SK-N-SH (cell line): Measurements from ENCODE around the gene SLC8A1. TPM values are rescaled to one million over a fixed set of nuclear protein-coding genes. Genes with fewer than 3 reads are reported as not detected.

Source experiments
- CTCF ChIA-PET: fragments of 300-600, 350-600 bp; formaldehyde crosslinking; extraction: SDS; loops from one replicate; lab custom pipeline; 2021; lab: Yijun Ruan, JAX
- POLR2A ChIA-PET: fragments of 350-600 bp; sonication (Branson Sonifier 250); formaldehyde crosslinking; extraction: SDS; loops from one replicate; lab custom pipeline; 2020; ENCODE audit warnings: antibody characterized with exemption, inconsistent platforms; lab: Yijun Ruan, JAX
- DNase-seq: peaks from one replicate; pipeline ENCODE4 v3.0.0; 2012
- H2AFZ ChIP-seq: fragments of 200-600 bp; sonication (generic); 2 replicates; pipeline ENCODE4 v1.8.1; 2016; ENCODE audit warnings: antibody characterized with exemption, mild to moderate bottlenecking, low read depth
- H3F3A ChIP-seq: fragments of 200-600 bp; sonication (generic); replicated peaks from 2 replicates; pipeline ENCODE3; 2016; ENCODE audit warnings: antibody characterized with exemption, mild to moderate bottlenecking; ENCODE audit not compliant: insufficient read depth
- H3K27ac ChIP-seq, 2 experiments: fragments of 200-500 bp in 1 of 2; fragments of 200-600 bp in 1 of 2; sonication (Bioruptor generic) in 1 of 2; sonication (generic), shearing (Covaris generic) in 1 of 2; 2 replicates each; pipeline versions ENCODE4 v1.5.1 to v1.6.1; 2014 to 2016; ENCODE audit warnings: low read depth in 2 of 2, inconsistent platforms in 1 of 2, low read length in 1 of 2, mild to moderate bottlenecking in 1 of 2, mixed read lengths in 1 of 2
- H3K27me3 ChIP-seq: fragments of 200-600 bp; sonication (generic), shearing (Covaris generic); 2 replicates; pipeline ENCODE4 v1.6.1; 2016; ENCODE audit warnings: mixed run types; ENCODE audit not compliant: insufficient read depth
- H3K36me3 ChIP-seq, 2 experiments: fragments of 200-500 bp in 1 of 2; fragments of 200-600 bp in 1 of 2; sonication (Bioruptor generic) in 1 of 2; sonication (generic) in 1 of 2; replicated peaks in 1 of 2; 2 replicates each; pipeline versions ENCODE3 to v1.5.1; 2014 to 2016; ENCODE audit warnings: low read length in 1 of 2, mild to moderate bottlenecking in 1 of 2; ENCODE audit not compliant: insufficient read depth in 2 of 2, control insufficient read depth in 1 of 2
- H3K4me1 ChIP-seq, 2 experiments: fragments of 200-500 bp in 1 of 2; fragments of 200-600 bp in 1 of 2; sonication (Bioruptor generic) in 1 of 2; sonication (generic), shearing (Covaris generic) in 1 of 2; 2 replicates each; pipeline versions ENCODE4 v1.5.1 to v1.6.1; 2014 to 2016; ENCODE audit warnings: low read depth in 1 of 2, low read length in 1 of 2, mixed run types in 1 of 2; ENCODE audit not compliant: insufficient read depth in 2 of 2, control insufficient read depth in 1 of 2
- H3K4me2 ChIP-seq: fragments of 200-600 bp; sonication (generic), shearing (Covaris generic); 2 replicates; pipeline ENCODE4 v1.6.1; 2017; ENCODE audit warnings: mixed run types
- H3K4me3 ChIP-seq, 2 experiments: fragments of 200-500 bp in 1 of 2; fragments of 200-600 bp in 1 of 2; sonication (Bioruptor generic) in 1 of 2; sonication (generic), shearing (Covaris generic) in 1 of 2; 2 replicates each; pipeline versions ENCODE4 v1.5.1 to v1.8.1; 2014 to 2016; ENCODE audit warnings: low read depth in 2 of 2, inconsistent platforms in 1 of 2, low read length in 1 of 2, mild to moderate bottlenecking in 1 of 2, mixed read lengths in 1 of 2, moderate library complexity in 1 of 2
- H3K79me2 ChIP-seq: fragments of 200-600 bp; sonication (generic); 2 replicates; pipeline ENCODE4 v1.8.1; 2017; ENCODE audit warnings: mild to moderate bottlenecking; ENCODE audit not compliant: insufficient read depth
- H3K9ac ChIP-seq: fragments of 200-600 bp; sonication (generic); 2 replicates; pipeline ENCODE4 v1.6.1; 2017; ENCODE audit warnings: mixed run types
- H3K9me2 ChIP-seq: fragments of 200-600 bp; sonication (generic); 2 replicates; pipeline ENCODE4 v1.6.1; 2017; ENCODE audit warnings: mixed run types
- H3K9me3 ChIP-seq: fragments of 200-600 bp; sonication (generic); 2 replicates; pipeline ENCODE4 v1.6.1; 2017; ENCODE audit warnings: mixed run types, mild to moderate bottlenecking, moderate library complexity
- H4K20me1 ChIP-seq: fragments of 200-600 bp; sonication (generic); 2 replicates; pipeline ENCODE4 v1.6.1; 2017; ENCODE audit warnings: mild to moderate bottlenecking, mixed run types; ENCODE audit not compliant: insufficient read depth
- CTCF ChIP-seq: fragments of 200-600 bp; sonication (generic); IDR thresholded peaks from 2 replicates; pipeline ENCODE4 v1.6.1; 2017; ENCODE audit warnings: antibody characterized with exemption, mild to moderate bottlenecking, moderate library complexity
- EP300 ChIP-seq, 2 experiments: IDR thresholded peaks; 2 replicates each; pipeline versions ENCODE4 v1.4.0 to v1.6.1; 2012; ENCODE audit warnings: borderline replicate concordance in 1 of 2, low read depth in 1 of 2, low read length in 1 of 2
- FOSL2 ChIP-seq: IDR thresholded peaks from 2 replicates; pipeline ENCODE4 v1.4.0; 2012; ENCODE audit warnings: low read depth, mild to moderate bottlenecking, moderate library complexity, borderline replicate concordance
- FOXJ3 ChIP-seq: sonication (generic); formaldehyde crosslinking; IDR thresholded peaks from 2 replicates; pipeline ENCODE4 v1.5.1; 2020; ENCODE audit warnings: mild to moderate bottlenecking, missing genetic modification reagents
- FOXM1 ChIP-seq: IDR thresholded peaks from 2 replicates; pipeline ENCODE4 v1.4.0; 2012; ENCODE audit warnings: low read depth, mild to moderate bottlenecking
- GATA2 ChIP-seq: sonication (generic); formaldehyde crosslinking; IDR thresholded peaks from 2 replicates; pipeline ENCODE4 v1.5.0; 2020; ENCODE audit warnings: mild to moderate bottlenecking, missing genetic modification reagents
- IRF3 ChIP-seq: fragments of 150-350 bp; IDR thresholded peaks from 2 replicates; pipeline ENCODE4 v1.6.1; 2016; ENCODE audit warnings: mild to moderate bottlenecking, low read depth, low read length
- JUND ChIP-seq: IDR thresholded peaks from 2 replicates; pipeline ENCODE4 v1.4.0; 2012
- MAX ChIP-seq: IDR thresholded peaks from 2 replicates; pipeline ENCODE4 v1.4.0; 2012; ENCODE audit warnings: low read depth
- MXI1 ChIP-seq: IDR thresholded peaks from 2 replicates; pipeline ENCODE4 v1.6.1; 2012; ENCODE audit warnings: mild to moderate bottlenecking, low read depth, low read length, improper control_type of control experiment
- NRF1 ChIP-seq: IDR thresholded peaks from 2 replicates; pipeline ENCODE4 v1.6.1; 2012; ENCODE audit warnings: low read depth, mild to moderate bottlenecking, low read length
- POLR2AphosphoS5 ChIP-seq: IDR thresholded peaks from 2 replicates; pipeline ENCODE4 v1.6.1; 2012; ENCODE audit warnings: low read depth, low read length
- RAD21 ChIP-seq: IDR thresholded peaks from 2 replicates; pipeline ENCODE4 v1.6.1; 2012; ENCODE audit warnings: mild to moderate bottlenecking, low read length
- REST ChIP-seq: IDR thresholded peaks from 2 replicates; pipeline ENCODE4 v1.6.1; 2012; ENCODE audit warnings: mild to moderate bottlenecking, low read depth, low read length, moderate library complexity
- SIN3A ChIP-seq: IDR thresholded peaks from 2 replicates; pipeline ENCODE4 v1.6.1; 2012; ENCODE audit warnings: low read depth, mild to moderate bottlenecking, low read length, moderate library complexity, borderline replicate concordance
- TAF1 ChIP-seq: IDR thresholded peaks from 2 replicates; pipeline ENCODE4 v1.6.1; 2012; ENCODE audit warnings: low read depth, mild to moderate bottlenecking, low read length, moderate library complexity, borderline replicate concordance
- TCF12 ChIP-seq: IDR thresholded peaks from 2 replicates; pipeline ENCODE4 v1.4.0; 2012
- TEAD4 ChIP-seq: IDR thresholded peaks from 2 replicates; pipeline ENCODE4 v1.4.0; 2012; ENCODE audit warnings: mild to moderate bottlenecking, borderline replicate concordance; ENCODE audit not compliant: insufficient read depth
- WGBS: methylation state at CpG from one replicate; pipeline ENCODE4 v1.1.6; 2017; ENCODE audit warnings: low lambda C conversion rate; 5-methylcytosine and 5-hydroxymethylcytosine counted together
- polyA plus RNA-seq, 3 experiments: library from polyadenylated mRNA; depleted of rRNA; stranded (reverse); fragments of >200 nt; gene quantifications; 2 replicates each; pipeline ENCODE4 v1.2.3, GENCODE V29; 2012

The SLC8A1 gene
- polyA plus RNA-seq, 1 of the 3 experiments (the other 2 are of a cell fraction), result 3.2 TPM

GRCh38 chr2:40339026-40339425, 112.9 kb downstream of the SLC8A1 start:
- no peak overlapping the region for H3K27ac ChIP-seq
- H3K4me1 ChIP-seq, result peaks cover 0 to 8% of the 10 kb centered on the region in 2 experiments; a peak in 3 of 4 replicates
- H3K4me3 ChIP-seq, result no peak overlapping the region
- no peak overlapping the region for H2AFZ ChIP-seq
- WGBS, result 90% methylated on average over 3 of the region's 3 CpGs
- no peak for DNase-seq
- no peaks in the 10 kb centered on the region for H3K36me3 ChIP-seq
- ChIA-PET POLR2A (no interaction called here), CTCF (interaction anchor here (1.3 to 1.6 kb wide), 2 partner anchors 11 to 21 kb away, joined by 3 to 4 read pairs; no protein-coding TSS in a partner anchor)
- H3K27me3 ChIP-seq, result no peaks in the 10 kb centered on the region
- no peaks in the 10 kb centered on the region for H3K9me2 ChIP-seq
- no peaks in the 10 kb centered on the region for H3K79me2 ChIP-seq
- no peak overlapping the region for H3K9ac ChIP-seq
- no peaks in the 10 kb centered on the region for H4K20me1 ChIP-seq
- no peaks in the 10 kb centered on the region for H3K9me3 ChIP-seq
- H3K4me2 ChIP-seq, result no peak overlapping the region
- no peak for TF ChIP-seq EP300 (IDR thresholded peaks at IDR 0.05; ENCODE audit: borderline replicate concordance in 1 of 2, low read depth in 1 of 2, low read length in 1 of 2)
- no peak for TF ChIP-seq CTCF
- no peak for TF ChIP-seq GATA2
- no peak for TF ChIP-seq FOXJ3 (CRISPR knock-in tag)
- TF ChIP-seq TCF12, result no peak
- TF ChIP-seq FOSL2, result no peak
- no peak for TF ChIP-seq MAX
- TF ChIP-seq TEAD4, result no peak
- TF ChIP-seq MXI1, result no peak
- TF ChIP-seq IRF3, result no peak
- TF ChIP-seq NRF1, result no peak
- TF ChIP-seq SIN3A, result no peak
- TF ChIP-seq POLR2AphosphoS5, result no peak
- no peak for TF ChIP-seq FOXM1
- no peaks in the 10 kb centered on the region for H3F3A ChIP-seq

- Histone ChIP-seq H3K4me3 (no peak overlapping the region), H3K4me1 (peaks cover 0 to 3% of the 10 kb centered on the region in 2 experiments; a peak in 2 of 4 replicates), H3K4me2 (peak overlapping the region; percentile 30; the same call in 1 of the 2 replicates), H3K9ac (no peak overlapping the region), H3K9me2 (no peaks in the 10 kb centered on the region), H4K20me1 (no peaks in the 10 kb centered on the region), H3K9me3 (no peaks in the 10 kb centered on the region), H3K79me2 (no peaks in the 10 kb centered on the region), H3F3A (no peaks in the 10 kb centered on the region), H3K27me3 (no peaks in the 10 kb centered on the region), H3K36me3 (no peaks in the 10 kb centered on the region), H2AFZ (no peak overlapping the region; the same call in 1 of the 2 replicates), H3K27ac (peak overlapping the region; percentile 48 to 60; a peak in 3 of 4 replicates)
- POLR2A ChIA-PET, result no interaction called here
- CTCF ChIA-PET, result interaction anchor here (0.7 to 0.9 kb wide), 2 partner anchors 11 to 38 kb away, joined by 3 to 4 read pairs; no protein-coding TSS in a partner anchor
- WGBS, result 23% methylated on average over 7 of the region's 7 CpGs
- DNase-seq, result peak; percentile 15
- TF ChIP-seq TAF1 (no peak), JUND (peak; percentile 12; the same call in 1 of the 2 replicates), IRF3 (no peak), SIN3A (no peak), REST (no peak), RAD21 (no peak)
Measured at GRCh38 chr2:40332191-40332826, 119.6 kb downstream of the SLC8A1 start.
